ENCODE data around the gene SHROOM1. TPM values are rescaled to one million over a fixed set of nuclear protein-coding genes. Genes with fewer than 3 reads are reported as not detected.

SHROOM1 gene
- total and polyA plus RNA-seq, 8 donors = 5.3 to 264 (median 23.2) TPM

GRCh38 chr5:132787076-132787475, 43.4 kb downstream of the SHROOM1 start:
- H3K36me3 ChIP-seq = no peaks in the 10 kb centered on the region
- WGBS, 5 donors = 95 to 100% (median 97%) methylated on average over 1 of the region's 1 CpG
- TF ChIP-seq POLR2A (IDR thresholded peaks at IDR 0.05) = no peak
- TF ChIP-seq CTCF (IDR thresholded peaks at IDR 0.05) = no peak
- no peak for TF ChIP-seq POLR2AphosphoS5 (IDR thresholded peaks at IDR 0.05)
- no peak for TF ChIP-seq EP300 (IDR thresholded peaks at IDR 0.05)
- H3K27ac ChIP-seq = no peak overlapping the region
- H3K4me3 ChIP-seq = no peak overlapping the region
- H3K4me1 ChIP-seq = peaks cover 0 to 13% (median 0%) of the 10 kb centered on the region in 4 donors
- no peak for DNase-seq
- H3K27me3 ChIP-seq = no peaks in the 10 kb centered on the region
- intact Hi-C loops (cut with DNase I; ENCODE audit: low total_unique reads) = no loop called here
- H3K9me3 ChIP-seq = no peaks in the 10 kb centered on the region

GRCh38 chr5:132785864-132786263, 44.6 kb downstream of the SHROOM1 start:
- Histone ChIP-seq H3K9me3 (no peaks in the 10 kb centered on the region), H3K27me3 (no peaks in the 10 kb centered on the region), H3K4me3 (no peak overlapping the region), H3K27ac (no peak overlapping the region), H3K36me3 (no peaks in the 10 kb centered on the region), H3K4me1 (peaks cover 0 to 13% (median 0%) of the 10 kb centered on the region in 4 donors)
- TF ChIP-seq EP300 (IDR thresholded peaks at IDR 0.05) = no peak
- WGBS, 5 donors = 89 to 97% (median 96%) methylated on average over 4 of the region's 4 CpGs
- intact Hi-C loops (cut with DNase I; ENCODE audit: low total_unique reads) = no loop called here
- no peak for DNase-seq

- Histone ChIP-seq H3K9me3 (no peaks in the 10 kb centered on the region), H3K4me3 (no peak overlapping the region), H3K36me3 (no peaks in the 10 kb centered on the region), H3K27ac (no peak overlapping the region), H3K4me1 (peaks cover 0 to 12% (median 0%) of the 10 kb centered on the region in 4 donors), H3K27me3 (no peaks in the 10 kb centered on the region)
- 60 to 77% (median 74%) methylated on average over 5 of the region's 5 CpGs for WGBS, 5 donors
- no peak for TF ChIP-seq CTCF (IDR thresholded peaks at IDR 0.05)
- no peak for TF ChIP-seq EP300 (IDR thresholded peaks at IDR 0.05)
- TF ChIP-seq POLR2AphosphoS5 (IDR thresholded peaks at IDR 0.05) = no peak
- no peak for TF ChIP-seq POLR2A (IDR thresholded peaks at IDR 0.05)
- DNase-seq = no peak
- intact Hi-C loops (cut with DNase I; ENCODE audit: low total_unique reads) = no loop called here
Observed at GRCh38 chr5:132785365-132785764, 45.1 kb downstream of the SHROOM1 start.

GRCh38 chr5:132782101-132782500, 48.3 kb downstream of the SHROOM1 start:
- Histone ChIP-seq H3K4me1 (peaks cover 0 to 15% (median 10%) of the 10 kb centered on the region in 4 donors), H3K27me3 (no peaks in the 10 kb centered on the region), H3K27ac (no peak overlapping the region), H3K4me3 (no peak overlapping the region), H3K9me3 (no peaks in the 10 kb centered on the region), H3K36me3 (no peaks in the 10 kb centered on the region)
- TF ChIP-seq POLR2A (IDR thresholded peaks at IDR 0.05) (no peak), POLR2AphosphoS5 (IDR thresholded peaks at IDR 0.05) (no peak), EP300 (IDR thresholded peaks at IDR 0.05) (no peak), CTCF (IDR thresholded peaks at IDR 0.05) (no peak)
- WGBS, 5 donors = 63 to 87% (median 74%) methylated on average over 4 of the region's 4 CpGs
- no peak for DNase-seq
- intact Hi-C loops (cut with DNase I; ENCODE audit: low total_unique reads) = no loop called here

- no peak for DNase-seq
- Histone ChIP-seq H3K9me3 (no peaks in the 10 kb centered on the region), H3K27ac (no peak overlapping the region), H3K4me3 (no peak overlapping the region), H3K36me3 (no peaks in the 10 kb centered on the region), H3K4me1 (peaks cover 0 to 21% (median 15%) of the 10 kb centered on the region in 4 donors), H3K27me3 (no peaks in the 10 kb centered on the region)
- TF ChIP-seq POLR2AphosphoS5 (IDR thresholded peaks at IDR 0.05) (no peak), EP300 (IDR thresholded peaks at IDR 0.05) (no peak), POLR2A (IDR thresholded peaks at IDR 0.05) (no peak), CTCF (IDR thresholded peaks at IDR 0.05) (no peak)
- whole genome bisulfite sequencing, 5 donors = 80 to 89% (median 87%) methylated on average over 4 of the region's 4 CpGs
- intact Hi-C loops (cut with DNase I; ENCODE audit: low total_unique reads) = no loop called here
Observed at GRCh38 chr5:132781029-132781428, 49.4 kb downstream of the SHROOM1 start.

Measured in stomach (tissue), 9 donors.